HuH-7.5 (cell line): Measurements from ENCODE around the gene HINT2.

Experiments
- DNase-seq: peaks from one replicate; pipeline ENCODE4 v3.0.0; 2011; ENCODE audit warnings: low spot score

HINT2 gene

GRCh38 chr9:35840881-35841644 is 26.2 kb upstream of the HINT2 start:
- DNase-seq, result no peak

GRCh38 chr9:35839926-35840325 is 25.1 kb upstream of the HINT2 start:
- no peak for DNase-seq

GRCh38 chr9:35836595-35836994 is 21.8 kb upstream of the HINT2 start:
- DNase-seq, result no peak

GRCh38 chr9:35835766-35836165 is 20.9 kb upstream of the HINT2 start:
- peak; percentile 52 for DNase-seq

- no peak for DNase-seq
Measured at GRCh38 chr9:35835216-35835632, 20.4 kb upstream of the HINT2 start.

GRCh38 chr9:35834260-35835215 is 19.7 kb upstream of the HINT2 start:
- no peak for DNase-seq

GRCh38 chr9:35832814-35833213 is 18.0 kb upstream of the HINT2 start:
- DNase-seq, result no peak

- no peak for DNase-seq
Measured at GRCh38 chr9:35831040-35831439, 16.2 kb upstream of the HINT2 start.

GRCh38 chr9:35829764-35830096 is 14.9 kb upstream of the HINT2 start:
- no peak for DNase-seq

GRCh38 chr9:35829084-35829763 is 14.4 kb upstream of the HINT2 start, which contains the start of gene TMEM8B:
Gene TMEM8B, plus strand, starts transcription at chr9:35829228. Its CDS starts 220 bp downstream, at chr9:35829448.
- peak; percentile 91 for DNase-seq

- DNase-seq, result no peak
Measured at GRCh38 chr9:35828716-35829083, 13.9 kb upstream of the HINT2 start, which contains the start of gene FAM221B. Gene FAM221B, minus strand, starts transcription at chr9:35828732. Its CDS starts 2,571 bp downstream, at chr9:35826161.

GRCh38 chr9:35827486-35827885 is 12.6 kb upstream of the HINT2 start:
- DNase-seq, result no peak

- DNase-seq, result no peak
Measured at GRCh38 chr9:35826071-35826701, 11.3 kb upstream of the HINT2 start.

- no peak for DNase-seq
Measured at GRCh38 chr9:35822926-35823325, 8.1 kb upstream of the HINT2 start.

- DNase-seq, result no peak
Measured at GRCh38 chr9:35820076-35820475, 5.2 kb upstream of the HINT2 start.

GRCh38 chr9:35818341-35818740 is 3.5 kb upstream of the HINT2 start:
- DNase-seq, result no peak

- no peak for DNase-seq
Measured at GRCh38 chr9:35816708-35817107, 1.9 kb upstream of the HINT2 start.

- DNase-seq, result peak; percentile 82
Measured at GRCh38 chr9:35814106-35814840, 569 bp downstream of the HINT2 start.

GRCh38 chr9:35813434-35814105 is 1.3 kb downstream of the HINT2 start:
- DNase-seq, result peak; percentile 45

- DNase-seq, result peak; percentile 87
Measured at GRCh38 chr9:35812025-35812602, 2.7 kb downstream of the HINT2 start, which contains the start of gene SPAG8. Gene SPAG8, minus strand, starts transcription at chr9:35812262. Its CDS starts 115 bp downstream, at chr9:35812147.
